ENCODE results near the gene SEMA3B. TPM values are rescaled to one million over a fixed set of nuclear protein-coding genes. Genes with fewer than 3 reads are reported as not detected.

Gene SEMA3B
- total RNA-seq, 3 donors from 2014 or later, result 10.1 to 17.6 (median 11.1) TPM

DNA sequence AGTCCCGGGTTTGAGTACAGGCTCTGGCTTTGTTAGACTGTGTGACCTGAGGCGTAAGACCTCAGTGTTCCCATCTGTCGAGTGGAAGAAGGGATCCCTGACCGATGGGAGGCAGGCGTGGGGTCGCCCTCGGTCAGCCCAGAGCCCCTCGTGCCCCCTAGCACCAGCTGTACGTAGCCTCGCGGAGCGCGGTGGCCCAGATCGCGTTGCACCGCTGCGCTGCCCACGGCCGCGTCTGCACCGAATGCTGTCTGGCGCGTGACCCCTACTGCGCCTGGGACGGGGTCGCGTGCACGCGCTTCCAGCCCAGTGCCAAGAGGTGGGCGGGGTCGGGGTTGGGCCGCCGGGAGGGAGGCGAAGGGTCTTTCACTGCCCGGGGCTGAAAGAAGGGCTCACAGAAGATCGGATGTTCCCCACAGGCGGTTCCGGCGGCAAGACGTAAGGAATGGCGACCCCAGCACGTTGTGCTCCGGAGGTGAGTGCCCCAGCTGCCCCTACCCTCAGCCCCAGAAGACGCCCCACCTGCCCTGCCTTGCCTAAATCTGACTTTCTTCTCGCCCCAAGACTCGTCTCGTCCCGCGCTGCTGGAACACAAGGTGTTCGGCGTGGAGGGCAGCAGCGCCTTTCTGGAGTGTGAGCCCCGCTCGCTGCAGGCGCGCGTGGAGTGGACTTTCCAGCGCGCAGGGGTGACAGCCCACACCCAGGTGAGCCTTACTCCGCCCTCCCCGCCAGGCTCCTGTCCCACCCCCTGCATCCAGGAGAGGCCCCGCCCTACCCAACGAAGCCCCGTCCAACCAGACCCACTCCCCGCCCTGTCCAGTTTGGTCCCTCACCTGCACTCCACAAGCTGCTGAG is 6.4 kb downstream of the SEMA3B start:
- TF ChIP-seq POLR2A (IDR thresholded peaks at IDR 0.05), result no peak
- TF ChIP-seq, protein P1, sequence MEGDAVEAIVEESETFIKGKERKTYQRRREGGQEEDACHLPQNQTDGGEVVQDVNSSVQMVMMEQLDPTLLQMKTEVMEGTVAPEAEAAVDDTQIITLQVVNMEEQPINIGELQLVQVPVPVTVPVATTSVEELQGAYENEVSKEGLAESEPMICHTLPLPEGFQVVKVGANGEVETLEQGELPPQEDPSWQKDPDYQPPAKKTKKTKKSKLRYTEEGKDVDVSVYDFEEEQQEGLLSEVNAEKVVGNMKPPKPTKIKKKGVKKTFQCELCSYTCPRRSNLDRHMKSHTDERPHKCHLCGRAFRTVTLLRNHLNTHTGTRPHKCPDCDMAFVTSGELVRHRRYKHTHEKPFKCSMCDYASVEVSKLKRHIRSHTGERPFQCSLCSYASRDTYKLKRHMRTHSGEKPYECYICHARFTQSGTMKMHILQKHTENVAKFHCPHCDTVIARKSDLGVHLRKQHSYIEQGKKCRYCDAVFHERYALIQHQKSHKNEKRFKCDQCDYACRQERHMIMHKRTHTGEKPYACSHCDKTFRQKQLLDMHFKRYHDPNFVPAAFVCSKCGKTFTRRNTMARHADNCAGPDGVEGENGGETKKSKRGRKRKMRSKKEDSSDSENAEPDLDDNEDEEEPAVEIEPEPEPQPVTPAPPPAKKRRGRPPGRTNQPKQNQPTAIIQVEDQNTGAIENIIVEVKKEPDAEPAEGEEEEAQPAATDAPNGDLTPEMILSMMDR (IDR thresholded peaks at IDR 0.05), result no peak
- no peak for TF ChIP-seq POLR2AphosphoS5 (IDR thresholded peaks at IDR 0.05)
- Histone ChIP-seq H3K27me3 (no peaks in the 10 kb centered on the region), H3K36me3 (no peaks in the 10 kb centered on the region), H3K4me1 (no peaks in the 10 kb centered on the region), H3K27ac (no peak overlapping the region), H3K9me3 (no peaks in the 10 kb centered on the region), H3K4me3 (no peak overlapping the region)
- no peak for DNase-seq (ENCODE audit: low spot score in 2 of 2)
- intact Hi-C loops (cut with DNase I; ENCODE audit: low total_unique reads), result no loop called here

DNA sequence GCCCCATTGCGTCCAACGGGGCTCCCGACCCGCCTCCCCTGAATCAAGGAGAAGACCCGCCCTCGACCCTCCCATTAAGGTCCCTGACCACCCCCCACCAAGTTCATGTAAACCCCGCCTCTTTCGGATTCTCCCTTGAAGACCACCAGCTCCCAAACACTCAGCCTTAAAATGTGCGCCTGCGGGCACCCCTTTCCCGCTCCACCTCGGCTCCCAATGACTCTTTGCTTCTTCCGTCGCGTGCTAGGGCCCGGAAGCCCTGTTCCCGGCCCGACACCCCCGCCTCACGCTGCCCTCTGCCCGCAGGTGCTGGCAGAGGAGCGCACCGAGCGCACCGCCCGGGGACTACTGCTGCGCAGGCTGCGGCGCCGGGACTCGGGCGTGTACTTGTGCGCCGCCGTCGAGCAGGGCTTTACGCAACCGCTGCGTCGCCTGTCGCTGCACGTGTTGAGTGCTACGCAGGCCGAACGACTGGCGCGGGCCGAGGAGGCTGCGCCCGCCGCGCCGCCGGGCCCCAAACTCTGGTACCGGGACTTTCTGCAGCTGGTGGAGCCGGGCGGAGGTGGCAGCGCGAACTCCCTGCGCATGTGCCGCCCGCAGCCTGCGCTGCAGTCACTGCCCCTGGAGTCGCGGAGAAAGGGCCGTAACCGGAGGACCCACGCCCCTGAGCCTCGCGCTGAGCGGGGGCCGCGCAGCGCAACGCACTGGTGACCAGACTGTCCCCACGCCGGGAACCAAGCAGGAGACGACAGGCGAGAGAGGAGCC is 7.2 kb downstream of the SEMA3B start:
- H3K4me3 ChIP-seq, result no peak overlapping the region
- H3K36me3 ChIP-seq, result no peaks in the 10 kb centered on the region
- intact Hi-C loops (cut with DNase I; ENCODE audit: low total_unique reads), result no loop called here
- H3K27ac ChIP-seq, result no peak overlapping the region
- H3K4me1 ChIP-seq, result no peaks in the 10 kb centered on the region
- DNase-seq (ENCODE audit: low spot score in 2 of 2), result no peak
- TF ChIP-seq POLR2A (IDR thresholded peaks at IDR 0.05) (no peak), POLR2AphosphoS5 (IDR thresholded peaks at IDR 0.05) (no peak)
- TF ChIP-seq, protein P1 (IDR thresholded peaks at IDR 0.05), result no peak
- no peaks in the 10 kb centered on the region for H3K9me3 ChIP-seq
- H3K27me3 ChIP-seq, result no peaks in the 10 kb centered on the region

DNA sequence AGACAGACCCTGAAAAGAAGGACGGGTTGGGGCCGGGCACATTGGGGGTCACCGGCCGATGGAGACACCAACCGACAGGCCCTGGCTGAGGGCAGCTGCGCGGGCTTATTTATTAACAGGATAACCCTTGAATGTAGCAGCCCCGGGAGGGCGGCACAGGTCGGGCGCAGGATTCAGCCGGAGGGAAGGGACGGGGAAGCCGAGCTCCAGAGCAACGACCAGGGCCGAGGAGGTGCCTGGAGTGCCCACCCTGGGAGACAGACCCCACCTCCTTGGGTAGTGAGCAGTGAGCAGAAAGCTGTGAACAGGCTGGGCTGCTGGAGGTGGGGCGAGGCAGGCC is 7.8 kb downstream of the SEMA3B start:
- Histone ChIP-seq H3K27ac (no peak overlapping the region), H3K4me1 (no peaks in the 10 kb centered on the region), H3K36me3 (no peaks in the 10 kb centered on the region), H3K27me3 (no peaks in the 10 kb centered on the region), H3K9me3 (no peaks in the 10 kb centered on the region), H3K4me3 (no peak overlapping the region)
- intact Hi-C loops (cut with DNase I; ENCODE audit: low total_unique reads), result no loop called here
- no peak for DNase-seq (ENCODE audit: low spot score in 2 of 2)
- no peak for TF ChIP-seq POLR2AphosphoS5 (IDR thresholded peaks at IDR 0.05)
- TF ChIP-seq, protein P1 (IDR thresholded peaks at IDR 0.05), result no peak
- no peak for TF ChIP-seq POLR2A (IDR thresholded peaks at IDR 0.05)

DNA sequence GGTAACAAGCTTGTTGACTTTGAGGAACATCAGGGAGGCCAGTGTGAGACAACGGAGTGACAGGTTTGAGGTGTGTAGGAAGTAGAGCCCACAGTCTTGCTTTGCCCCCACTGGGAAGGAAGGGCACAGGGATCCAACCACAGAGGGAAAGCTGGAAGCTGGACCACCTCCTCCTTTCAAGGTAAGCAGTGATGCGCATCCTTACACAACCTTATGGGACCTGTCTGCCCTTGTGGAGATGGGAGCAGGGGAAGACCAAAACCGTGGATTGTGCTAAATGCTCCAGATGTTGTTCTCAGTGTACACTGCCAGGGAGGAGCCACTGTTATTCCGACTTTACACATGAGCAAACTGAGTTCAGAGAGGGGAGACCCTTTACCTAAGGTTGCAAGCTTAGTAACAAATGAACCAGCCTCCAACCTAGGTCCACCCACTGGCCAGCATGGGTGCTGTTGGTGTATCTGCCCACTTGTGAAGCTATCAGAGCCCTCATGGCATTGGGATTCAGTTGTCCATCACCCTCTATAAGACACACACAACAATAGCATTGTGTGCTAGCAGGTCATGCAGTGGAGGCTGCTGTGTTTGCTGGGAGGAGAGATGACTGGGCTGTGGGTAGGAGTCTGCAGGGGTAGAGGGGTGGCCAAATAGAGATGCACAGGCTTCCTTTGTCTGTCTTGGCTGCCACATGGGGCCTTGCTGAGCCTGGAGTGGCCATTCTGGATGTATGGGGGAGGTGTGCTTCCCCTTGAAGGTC is 9.4 kb downstream of the SEMA3B start:
- Histone ChIP-seq H3K4me1 (no peaks in the 10 kb centered on the region), H3K36me3 (no peaks in the 10 kb centered on the region), H3K27me3 (no peaks in the 10 kb centered on the region), H3K4me3 (no peak overlapping the region), H3K27ac (no peak overlapping the region), H3K9me3 (no peaks in the 10 kb centered on the region)
- no peak for TF ChIP-seq POLR2A (IDR thresholded peaks at IDR 0.05)
- TF ChIP-seq, protein P1 (IDR thresholded peaks at IDR 0.05), result no peak
- TF ChIP-seq POLR2AphosphoS5 (IDR thresholded peaks at IDR 0.05), result no peak
- no peak for DNase-seq (ENCODE audit: low spot score in 2 of 2)
- intact Hi-C loops (cut with DNase I; ENCODE audit: low total_unique reads), result no loop called here

All from breast epithelium (tissue), 4 donors.